ENCODE measurements around the gene ZNF593OS. TPM values are rescaled to one million over a fixed set of nuclear protein-coding genes. Genes with fewer than 3 reads are reported as not detected.

Gene ZNF593OS
- total RNA-seq = not detected in 2 replicates

- intact Hi-C loops (cut with micrococcal nuclease) = no loop called here
Observed at GRCh38 chr1:26171084-26172072, at the start of gene ZNF593OS. Gene ZNF593OS (minus strand): TSS chr1:26171832. CDS start chr1:26171661, 171 bp downstream.

- intact Hi-C loops (cut with micrococcal nuclease) = no loop called here
Observed at GRCh38 chr1:26221094-26221493, 49.5 kb upstream of the ZNF593OS start.

GRCh38 chr1:26220199-26220912 is 48.7 kb upstream of the ZNF593OS start:
- intact Hi-C loops (cut with micrococcal nuclease) = no loop called here

GRCh38 chr1:26218906-26219494 is 47.4 kb upstream of the ZNF593OS start:
- intact Hi-C loops (cut with micrococcal nuclease) = no loop called here

GRCh38 chr1:26215246-26215645 is 43.6 kb upstream of the ZNF593OS start:
- intact Hi-C loops (cut with micrococcal nuclease) = no loop called here

GRCh38 chr1:26213335-26213905 is 41.8 kb upstream of the ZNF593OS start:
- intact Hi-C loops (cut with micrococcal nuclease) = no loop called here

- intact Hi-C loops (cut with micrococcal nuclease) = no loop called here
Observed at GRCh38 chr1:26212726-26213125, 41.1 kb upstream of the ZNF593OS start.

- intact Hi-C loops (cut with micrococcal nuclease) = no loop called here
Observed at GRCh38 chr1:26210147-26210870, 38.7 kb upstream of the ZNF593OS start.

- intact Hi-C loops (cut with micrococcal nuclease) = no loop called here
Observed at GRCh38 chr1:26203642-26204318, 32.1 kb upstream of the ZNF593OS start.

GRCh38 chr1:26200413-26200812 is 28.8 kb upstream of the ZNF593OS start:
- intact Hi-C loops (cut with micrococcal nuclease) = no loop called here

GRCh38 chr1:26197813-26198212 is 26.2 kb upstream of the ZNF593OS start:
- intact Hi-C loops (cut with micrococcal nuclease) = no loop called here

GRCh38 chr1:26197301-26197700 is 25.7 kb upstream of the ZNF593OS start:
- intact Hi-C loops (cut with micrococcal nuclease) = no loop called here

GRCh38 chr1:26195805-26196204 is 24.2 kb upstream of the ZNF593OS start:
- intact Hi-C loops (cut with micrococcal nuclease) = no loop called here

GRCh38 chr1:26191739-26192138 is 20.1 kb upstream of the ZNF593OS start:
- intact Hi-C loops (cut with micrococcal nuclease) = no loop called here

GRCh38 chr1:26190373-26190987 is 18.8 kb upstream of the ZNF593OS start, which contains the start of gene CATSPER4:
Gene CATSPER4 (plus strand): TSS chr1:26190602. CDS start chr1:26190628, 26 bp downstream.
- intact Hi-C loops (cut with micrococcal nuclease) = no loop called here

GRCh38 chr1:26189751-26190275 is 18.2 kb upstream of the ZNF593OS start:
- intact Hi-C loops (cut with micrococcal nuclease) = no loop called here

GRCh38 chr1:26189331-26189730 is 17.7 kb upstream of the ZNF593OS start:
- intact Hi-C loops (cut with micrococcal nuclease) = no loop called here

GRCh38 chr1:26188477-26188876 is 16.8 kb upstream of the ZNF593OS start:
- intact Hi-C loops (cut with micrococcal nuclease) = no loop called here

GRCh38 chr1:26187882-26188281 is 16.2 kb upstream of the ZNF593OS start:
- intact Hi-C loops (cut with micrococcal nuclease) = no loop called here

Measured in T-helper 2 cell treated with Interferon-gamma antibody and Interleukin-4, amounts not matched to agents 100 ng/mL and 5 ng/mL, for 36 hours (primary cell).